HG03060 (cell line): Measurements from ENCODE around the gene KRTAP10-1.
"Not testable (repeated sequence)": the region's sequence is repeated elsewhere in the genome, so short reads cannot be mapped to it uniquely, and the experiment has no call there.

Experiments
- ATAC-seq: cut with Tn5 transposase; IDR thresholded peaks from one replicate; pipeline ENCODE4 v1.9.1; 2021; ENCODE audit warnings: low read depth, moderate number of reproducible peaks; ENCODE audit not compliant: unreplicated experiment

Gene KRTAP10-1

DNA sequence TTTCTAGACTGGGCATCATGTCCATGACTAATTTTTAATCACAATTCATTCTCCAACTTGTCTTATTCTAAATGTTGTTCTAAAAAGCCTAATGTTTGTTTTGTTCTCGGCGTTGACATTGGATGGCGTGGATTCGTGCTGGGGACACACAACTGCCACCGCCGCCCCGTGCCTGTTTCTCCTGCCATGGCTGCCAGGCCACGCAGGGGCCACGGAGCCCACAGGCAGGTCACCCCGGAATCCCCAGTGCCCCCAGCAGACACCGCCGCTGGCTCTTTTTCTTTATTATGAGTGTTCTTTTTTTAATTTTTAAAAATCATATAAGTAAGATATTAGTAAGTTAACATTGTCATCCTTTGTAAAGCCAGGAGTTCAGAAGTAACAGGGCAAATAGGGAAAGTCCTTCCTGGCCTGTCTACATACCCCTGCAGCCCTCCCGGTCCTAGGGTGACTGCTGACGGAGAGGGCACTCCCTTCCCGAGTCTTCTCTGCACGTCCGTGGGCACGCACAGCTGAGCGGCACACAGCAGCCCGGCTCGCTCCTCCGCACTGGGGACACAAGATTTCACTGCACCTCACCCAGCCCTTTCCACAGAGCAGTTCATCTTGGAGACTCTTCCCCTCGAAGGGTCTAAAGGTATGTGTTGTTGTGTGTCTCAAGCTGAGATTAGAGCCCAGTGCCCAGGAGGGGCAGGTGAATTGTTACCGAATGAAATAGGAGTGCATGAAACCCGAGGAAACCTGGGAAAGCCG lies 32.1 kb downstream of the KRTAP10-1 start:
- ATAC-seq: no peak

GRCh38 chr21:44506279-44507255 lies 33.4 kb downstream of the KRTAP10-1 start:
- ATAC-seq: no peak

GRCh38 chr21:44505673-44506278 lies 34.2 kb downstream of the KRTAP10-1 start:
- no peak for ATAC-seq

DNA sequence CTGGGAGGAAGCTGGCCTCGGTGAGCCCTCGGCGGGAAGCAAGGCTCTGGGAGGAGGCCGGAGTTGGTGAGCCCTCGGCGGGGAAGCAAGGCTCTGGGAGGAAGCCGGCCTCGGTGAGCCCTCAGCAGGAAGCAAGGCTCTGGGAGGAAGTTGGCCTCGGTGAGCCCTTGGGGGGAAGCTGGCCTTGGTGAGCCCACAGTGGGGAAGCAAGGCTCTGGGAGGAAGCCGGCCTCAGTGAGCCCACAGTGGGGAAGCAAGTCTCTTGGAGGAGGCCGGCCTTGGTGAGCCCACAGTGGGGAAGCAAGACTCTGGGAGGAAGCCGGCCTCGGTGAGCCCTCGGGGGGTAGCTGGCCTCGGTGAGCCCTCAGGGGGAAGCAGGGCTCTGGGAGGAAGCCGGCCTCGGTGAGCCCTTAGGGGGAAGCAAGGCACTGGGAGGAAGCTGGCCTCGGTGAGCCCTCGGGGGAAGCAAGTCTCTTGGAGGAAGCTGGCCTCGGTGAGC lies 36.0 kb downstream of the KRTAP10-1 start:
- ATAC-seq: no peak

DNA sequence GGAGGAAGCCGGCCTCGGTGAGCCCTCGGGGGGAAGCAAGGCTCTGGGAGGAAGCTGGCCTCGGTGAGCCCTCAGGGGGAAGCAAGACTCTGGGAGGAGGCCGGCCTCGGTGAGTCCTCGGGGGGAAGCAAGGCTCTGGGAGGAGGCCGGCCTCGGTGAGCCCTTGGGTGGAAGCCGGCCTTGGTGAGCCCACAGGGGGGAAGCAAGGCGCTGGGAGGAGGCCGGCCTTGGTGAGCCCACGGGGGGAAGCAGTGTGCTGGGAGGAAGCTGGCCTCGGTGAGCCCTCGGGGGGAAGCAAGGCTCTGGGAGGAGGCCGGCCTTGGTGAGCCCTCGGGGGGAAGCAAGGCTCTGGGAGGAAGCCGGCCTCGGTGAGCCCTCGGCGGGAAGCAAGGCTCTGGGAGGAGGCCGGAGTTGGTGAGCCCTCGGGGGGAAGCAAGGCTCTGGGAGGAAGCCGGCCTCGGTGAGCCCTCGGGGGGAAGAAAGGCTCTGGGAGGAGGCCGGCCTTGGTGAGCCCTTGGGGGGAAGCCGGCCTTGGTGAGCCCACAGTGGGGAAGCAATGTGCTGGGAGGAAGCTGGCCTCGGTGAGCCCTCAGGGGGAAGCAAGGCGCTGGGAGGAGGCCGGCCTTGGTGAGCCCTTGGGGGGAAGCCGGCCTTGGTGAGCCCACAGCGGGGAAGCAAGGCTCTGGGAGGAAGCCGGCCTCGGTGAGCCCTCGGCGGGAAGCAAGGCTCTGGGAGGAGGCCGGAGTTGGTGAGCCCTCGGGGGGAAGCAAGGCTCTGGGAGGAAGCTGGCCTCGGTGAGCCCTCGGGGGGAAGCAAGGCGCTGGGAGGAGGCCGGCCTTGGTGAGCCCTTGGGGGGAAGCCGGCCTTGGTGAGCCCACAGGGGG lies 36.7 kb downstream of the KRTAP10-1 start:
- ATAC-seq: not testable (repeated sequence)

DNA sequence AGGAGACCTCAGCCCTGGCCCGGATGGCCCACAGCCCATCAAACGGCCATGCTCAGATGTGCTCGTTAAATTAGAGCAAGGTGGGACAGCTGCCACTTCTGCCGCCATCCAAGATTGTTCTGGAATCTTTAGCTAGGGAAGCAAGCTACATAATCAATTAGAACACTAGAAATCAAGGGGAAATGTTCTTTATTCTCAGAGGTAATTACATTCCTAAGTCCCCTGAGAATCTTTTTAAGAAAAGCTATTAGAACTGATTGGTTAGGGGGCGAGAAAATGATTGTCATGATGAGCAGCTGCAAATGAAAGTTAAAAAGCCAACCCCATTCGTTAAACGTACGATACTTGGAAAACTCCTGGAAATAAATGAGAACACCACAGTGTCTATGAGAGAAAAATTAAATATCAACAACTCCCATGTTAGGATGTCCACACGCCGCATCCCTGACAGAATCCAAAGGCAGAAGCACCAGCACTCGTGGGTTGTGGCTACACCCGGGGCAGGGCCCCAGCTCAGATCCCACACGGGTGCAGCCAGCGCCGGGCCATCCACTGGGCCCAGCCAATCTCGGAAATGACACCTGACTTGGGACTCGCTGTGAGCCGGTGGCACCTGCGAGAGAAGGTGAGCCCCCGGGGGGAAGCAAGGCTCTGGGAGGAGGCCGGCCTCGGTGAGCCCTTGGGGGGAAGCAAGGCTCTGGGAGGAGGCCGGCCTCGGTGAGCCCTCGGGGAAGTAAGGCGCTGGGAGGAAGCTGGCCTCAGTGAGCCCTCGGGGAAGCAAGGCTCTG lies 37.6 kb downstream of the KRTAP10-1 start:
- ATAC-seq: no peak

DNA sequence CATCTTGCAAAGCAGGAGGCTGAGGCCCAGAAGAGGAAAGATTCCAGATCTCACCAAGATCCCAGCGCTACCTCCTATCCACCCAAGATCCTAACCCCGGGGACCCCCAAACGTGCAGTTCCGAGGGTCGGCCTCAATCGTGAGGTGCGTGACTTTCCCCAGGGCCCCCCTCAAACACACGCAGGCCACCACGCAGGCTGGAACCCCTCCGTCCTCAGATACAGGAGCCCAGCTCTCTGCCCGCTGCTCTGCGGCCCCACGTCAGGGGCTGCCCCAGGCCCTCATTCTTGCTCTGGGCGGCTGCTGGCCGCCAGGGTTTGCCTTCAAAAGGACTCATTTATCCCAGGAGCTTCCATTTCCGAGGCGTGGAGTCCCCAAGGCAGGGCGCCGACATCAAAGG lies 39.9 kb downstream of the KRTAP10-1 start:
- ATAC-seq: no peak

- no peak for ATAC-seq
These were observed 40.4 kb downstream of the KRTAP10-1 start for GRCh38 chr21:44499631-44500030.

DNA sequence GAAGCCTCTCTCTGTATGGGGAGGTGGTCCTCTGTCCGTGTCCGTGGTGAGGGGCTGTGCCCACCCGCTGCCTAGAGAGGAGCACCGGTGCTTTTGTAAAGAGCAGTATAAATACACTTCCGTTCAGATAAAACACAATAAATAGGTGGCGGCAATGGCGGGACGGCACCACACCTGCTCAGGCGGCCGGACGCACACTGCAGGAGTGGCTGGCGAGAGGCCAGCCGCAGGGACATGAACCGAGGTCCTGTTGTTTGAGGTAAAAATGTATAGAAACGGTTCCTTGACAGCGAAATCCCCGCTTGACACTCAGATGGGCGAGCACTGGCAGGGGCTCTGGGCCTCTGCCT lies 40.8 kb downstream of the KRTAP10-1 start:
- ATAC-seq: no peak

DNA sequence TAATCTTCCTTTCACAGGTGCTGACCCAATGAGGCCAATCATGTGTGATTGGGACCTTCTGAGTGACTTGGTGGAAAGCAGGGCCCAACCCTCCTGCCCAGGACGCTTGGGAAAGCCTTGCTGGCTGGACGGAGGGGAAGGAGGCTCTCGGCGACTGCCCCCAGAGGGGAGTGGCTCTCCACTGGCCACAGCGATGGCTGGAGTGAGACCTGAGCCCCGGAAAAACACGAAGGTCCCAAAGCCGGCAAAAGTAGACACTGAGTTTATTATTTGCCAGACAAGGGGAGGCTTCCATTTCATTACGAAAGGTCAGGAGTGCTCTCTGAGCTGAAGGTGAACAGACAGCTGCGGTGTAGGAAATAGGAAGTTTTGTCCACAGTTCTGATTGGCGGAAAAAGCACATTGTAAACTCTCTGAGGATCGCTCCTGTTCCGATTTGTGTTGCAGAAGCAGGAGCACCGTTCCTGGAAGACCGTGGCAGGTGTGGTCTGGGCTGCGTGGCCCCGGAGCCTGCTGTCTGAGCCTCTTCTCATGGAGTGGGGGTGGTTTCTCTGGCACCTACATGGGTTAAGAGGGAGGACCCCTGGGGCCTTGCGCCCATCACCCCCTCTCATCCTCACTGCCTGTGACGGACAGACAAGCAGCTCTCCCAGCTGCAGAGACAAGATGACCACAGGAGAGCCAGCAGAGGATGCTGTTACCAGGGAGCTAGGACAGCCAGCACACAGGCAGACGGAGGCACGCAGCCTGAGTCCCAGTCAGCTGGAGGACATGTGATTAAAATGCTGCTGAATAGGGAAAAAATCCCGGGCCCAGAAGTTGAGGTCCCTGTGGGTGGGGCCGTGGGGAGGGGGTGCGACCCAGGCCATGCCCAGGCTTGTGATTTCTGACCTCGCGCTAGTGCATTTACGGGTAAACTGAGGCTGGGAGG lies 41.5 kb downstream of the KRTAP10-1 start:
- ATAC-seq: no peak

DNA sequence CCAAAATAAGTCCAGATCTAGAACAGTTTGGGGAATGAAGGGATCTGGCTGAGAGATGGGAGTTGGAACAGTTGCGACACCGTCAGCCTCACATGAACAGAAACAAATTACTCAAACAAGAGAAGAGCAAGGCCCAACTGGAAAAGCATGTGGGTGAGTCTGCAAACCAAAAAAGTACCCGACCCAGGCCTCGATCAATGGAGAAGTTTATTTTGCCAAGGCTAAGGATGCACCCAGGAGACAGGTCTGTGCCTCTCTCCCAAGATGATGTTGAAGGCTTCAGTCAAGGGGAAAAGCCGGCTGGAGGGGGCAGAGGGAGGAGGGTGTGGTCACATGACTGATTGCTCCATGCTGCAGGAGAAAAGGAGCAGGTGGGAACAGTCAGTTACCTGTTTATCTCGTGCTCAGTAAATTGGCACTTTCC lies 42.3 kb downstream of the KRTAP10-1 start:
- no peak for ATAC-seq

DNA sequence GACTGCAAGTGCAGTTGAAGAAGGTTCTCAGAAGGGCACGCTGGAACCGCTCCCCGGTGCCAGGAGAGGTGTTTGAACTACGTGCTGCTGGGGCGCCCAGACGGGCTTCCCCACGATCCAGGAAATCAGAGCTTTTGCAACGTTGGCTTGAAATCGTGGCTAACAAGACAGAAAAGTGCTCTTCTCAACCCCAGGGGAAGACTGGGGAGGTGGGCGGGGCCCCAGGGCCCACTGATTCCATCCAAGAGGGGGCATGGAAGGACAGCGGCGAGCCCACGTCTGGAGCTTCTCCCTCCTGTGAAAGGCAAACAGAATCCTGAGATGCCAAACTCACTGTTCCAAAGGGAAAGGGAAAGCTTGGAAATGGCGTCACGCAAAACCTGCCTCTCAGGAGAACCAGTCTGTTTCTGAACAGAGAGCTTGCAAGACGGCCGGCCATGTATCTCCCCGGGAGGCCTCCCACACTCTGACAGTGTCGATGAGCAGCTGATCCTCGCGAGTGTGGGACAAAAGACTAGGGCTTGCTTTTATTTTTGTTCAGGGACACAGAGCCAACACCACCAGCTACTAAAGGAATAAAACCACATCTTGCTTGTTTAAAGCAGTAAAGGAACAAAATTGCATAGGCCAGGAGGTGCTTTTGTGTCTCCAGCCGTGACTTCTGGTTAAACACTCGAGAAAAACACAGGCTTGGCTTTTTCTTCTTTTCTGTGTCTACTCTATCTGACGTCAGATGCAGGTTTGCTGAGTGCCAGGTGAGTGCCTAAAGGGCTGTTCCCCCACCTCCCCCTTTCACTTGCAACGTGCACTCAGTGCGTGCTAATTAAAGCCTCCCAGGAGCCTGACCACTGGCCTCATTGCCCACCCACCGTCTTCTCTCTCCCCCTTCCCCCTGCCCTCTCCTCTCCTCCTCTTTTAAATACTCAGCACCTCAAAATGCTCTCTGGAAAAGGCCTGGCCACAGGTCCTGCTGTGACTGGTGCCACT lies 43.1 kb downstream of the KRTAP10-1 start:
- ATAC-seq: no peak

DNA sequence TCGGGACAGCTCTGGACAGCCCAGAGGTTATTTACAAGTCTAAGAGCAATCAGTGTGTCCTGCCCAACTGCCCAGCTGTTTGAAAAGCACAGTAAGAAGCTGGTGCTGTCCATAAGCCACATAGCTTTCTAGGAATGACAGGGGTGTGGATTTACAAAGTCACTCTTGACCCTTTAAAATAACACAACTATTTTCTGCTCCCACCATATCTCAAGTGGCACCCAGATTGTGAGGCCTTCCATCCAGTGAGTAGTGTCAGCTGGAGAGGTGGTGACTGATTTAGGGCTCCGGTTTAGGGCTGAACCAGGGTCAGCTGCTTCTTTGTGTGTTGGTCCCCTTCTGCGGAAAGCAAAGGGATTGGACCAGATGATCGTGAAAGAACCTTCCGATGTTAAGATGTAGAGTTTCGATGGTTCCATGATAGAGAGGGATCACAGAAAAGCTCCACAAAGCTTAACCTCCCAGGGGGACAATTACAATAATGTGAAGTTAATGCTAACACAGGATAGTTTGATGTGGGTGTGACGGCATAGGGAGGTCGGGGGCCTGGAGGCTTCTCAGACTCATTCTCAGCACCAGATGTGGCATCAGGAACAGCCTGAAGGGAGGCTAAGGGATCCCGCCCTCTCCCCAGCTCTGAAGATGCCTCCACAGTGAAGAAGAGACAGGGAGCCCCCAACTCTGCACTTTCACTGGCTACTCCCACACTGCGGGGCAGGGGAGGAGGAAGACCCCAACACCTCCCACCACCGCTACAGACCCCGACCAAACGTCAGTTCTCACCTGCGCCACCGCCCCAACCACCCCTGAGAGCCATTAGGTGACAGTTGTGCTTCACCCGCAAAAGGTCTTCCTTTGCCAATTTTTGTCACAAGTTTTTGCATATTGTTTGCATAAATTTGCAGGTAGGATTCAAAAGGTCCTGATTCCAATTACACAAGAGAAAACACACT lies 44.1 kb downstream of the KRTAP10-1 start:
- no peak for ATAC-seq

DNA sequence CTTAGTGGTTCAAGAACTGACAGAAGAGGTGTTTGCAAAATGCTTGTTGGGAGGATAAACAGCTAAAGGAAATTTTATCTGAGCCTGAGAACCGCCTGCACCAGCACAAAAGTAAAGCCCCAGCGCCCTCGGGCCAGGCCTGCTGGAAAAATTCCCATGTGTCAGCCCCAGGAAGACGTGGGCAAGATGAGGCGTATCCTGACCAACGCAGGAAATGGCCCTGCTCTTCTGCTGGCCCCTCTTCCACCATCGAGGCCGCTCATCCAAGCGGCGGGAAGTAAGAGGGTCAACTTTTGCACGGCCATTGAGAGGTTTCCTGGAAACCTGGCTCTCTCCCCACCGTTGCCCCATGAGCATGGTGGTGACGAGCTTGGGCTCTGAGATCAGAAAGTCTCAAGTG lies 45.0 kb downstream of the KRTAP10-1 start:
- ATAC-seq: no peak

DNA sequence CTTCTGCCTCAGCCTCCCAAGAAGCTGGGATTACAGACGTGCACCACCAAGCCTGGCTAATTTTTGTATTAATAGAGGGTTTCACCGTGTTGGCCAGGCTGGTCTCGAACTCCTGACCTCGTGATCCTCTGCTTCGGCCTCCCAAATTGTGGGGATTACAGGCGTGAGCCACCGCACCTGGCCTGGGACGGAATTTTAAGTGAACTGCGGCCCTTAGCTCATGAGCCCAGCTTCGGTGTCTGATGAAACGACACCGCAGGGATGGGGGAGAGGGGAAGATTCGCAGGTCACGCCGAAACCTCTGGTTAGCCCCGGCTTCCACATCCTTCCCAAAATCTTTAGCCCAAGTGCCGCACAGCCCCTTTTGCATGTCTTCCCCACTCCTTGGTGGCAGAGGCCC lies 45.6 kb downstream of the KRTAP10-1 start:
- no peak for ATAC-seq
